ENCODE measurements around the gene ATP10B. TPM values are rescaled to one million over a fixed set of nuclear protein-coding genes. Genes with fewer than 3 reads are reported as not detected.
"Not testable (repeated sequence)": the region's sequence is repeated elsewhere in the genome, so short reads cannot be mapped to it uniquely, and the experiment has no call there.

ATP10B gene
- total and polyA plus RNA-seq, 2 donors: 0.22 to 3.4 TPM

GRCh38 chr5:160844177-160844576 is 7.8 kb downstream of the ATP10B start:
- WGBS: 80% methylated on average over 2 of the region's 2 CpGs
- no peak overlapping the region for H3K27ac ChIP-seq (ENCODE audit: low read depth)
- no peak for DNase-seq (ENCODE audit: extremely low spot score)
- no peaks in the 10 kb centered on the region for H3K4me1 ChIP-seq (ENCODE audit: insufficient read depth)
- H3K36me3 ChIP-seq (ENCODE audit: insufficient read depth): no peaks in the 10 kb centered on the region
- H3K4me3 ChIP-seq (ENCODE audit: low read depth, low read length): no peak overlapping the region

DNA sequence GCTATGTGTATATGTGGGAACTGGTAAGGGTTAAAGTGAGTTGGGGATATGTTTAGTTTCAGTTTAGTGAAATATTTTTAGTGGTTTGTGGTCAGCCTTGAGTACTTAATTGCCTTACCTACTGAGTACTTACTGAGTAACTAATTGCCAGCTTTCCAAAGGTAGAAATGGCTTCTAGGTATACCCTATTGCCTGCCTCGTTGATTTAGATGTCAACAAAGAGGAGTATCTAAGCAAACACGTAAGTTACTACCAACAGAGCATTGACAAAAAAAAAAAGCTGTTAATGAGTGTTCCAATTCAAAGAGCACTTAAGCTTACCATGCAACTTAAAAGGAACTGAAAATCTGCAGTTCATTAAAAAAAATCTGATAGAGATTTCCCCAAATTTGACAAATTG is 8.8 kb downstream of the ATP10B start:
- no peaks in the 10 kb centered on the region for H3K4me1 ChIP-seq (ENCODE audit: insufficient read depth)
- no peak overlapping the region for H3K27ac ChIP-seq (ENCODE audit: low read depth)
- 52% methylated on average over 2 of the region's 2 CpGs for WGBS
- H3K36me3 ChIP-seq (ENCODE audit: insufficient read depth): no peaks in the 10 kb centered on the region
- H3K4me3 ChIP-seq (ENCODE audit: low read depth, low read length): no peak overlapping the region
- DNase-seq (ENCODE audit: extremely low spot score): no peak

DNA sequence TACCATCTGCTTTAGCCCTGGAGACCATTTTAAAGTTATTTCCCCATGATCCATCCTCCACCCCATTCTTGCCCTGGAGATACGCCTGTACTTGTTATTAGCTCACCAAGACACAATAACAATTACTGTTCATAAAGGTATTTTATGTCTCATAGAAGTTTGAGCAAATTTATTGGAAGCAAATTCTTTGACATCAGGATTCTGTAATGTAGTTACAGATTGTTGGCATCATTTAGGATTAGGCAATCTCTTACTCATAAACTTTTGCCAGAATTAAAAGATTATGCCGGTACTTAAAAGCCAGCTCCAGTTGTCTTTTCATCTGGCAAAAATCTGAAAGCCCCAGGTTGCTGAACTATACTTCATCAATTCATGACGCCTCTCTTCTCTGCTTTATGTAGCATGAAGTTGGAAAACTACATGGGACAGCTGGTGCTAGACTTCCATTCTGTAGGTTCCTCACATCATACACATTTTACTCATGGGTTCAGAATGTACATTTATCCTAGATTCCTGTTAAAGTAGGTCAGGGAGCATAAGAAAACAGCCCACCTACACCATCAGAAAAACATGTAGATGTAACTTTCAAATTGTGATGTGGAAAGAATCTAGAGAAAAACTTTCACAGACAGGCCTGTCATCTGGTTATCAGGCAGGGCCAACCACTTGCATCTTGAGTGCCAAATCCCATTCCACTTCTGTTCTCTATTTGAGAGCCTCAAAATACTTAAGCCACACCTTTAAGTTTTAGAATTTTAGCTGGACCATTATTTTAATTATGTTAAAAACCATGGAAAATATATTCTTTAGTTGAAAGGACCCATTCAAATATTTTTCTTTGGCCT is 14.0 kb downstream of the ATP10B start:
- DNase-seq (ENCODE audit: extremely low spot score): no peak
- Histone ChIP-seq H3K36me3 (ENCODE audit: insufficient read depth) (no peaks in the 10 kb centered on the region), H3K4me1 (ENCODE audit: insufficient read depth) (no peaks in the 10 kb centered on the region), H3K27ac (ENCODE audit: low read depth) (no peak overlapping the region), H3K4me3 (ENCODE audit: low read depth, low read length) (no peak overlapping the region)
- WGBS: 50% methylated on average over 3 of the region's 3 CpGs

DNA sequence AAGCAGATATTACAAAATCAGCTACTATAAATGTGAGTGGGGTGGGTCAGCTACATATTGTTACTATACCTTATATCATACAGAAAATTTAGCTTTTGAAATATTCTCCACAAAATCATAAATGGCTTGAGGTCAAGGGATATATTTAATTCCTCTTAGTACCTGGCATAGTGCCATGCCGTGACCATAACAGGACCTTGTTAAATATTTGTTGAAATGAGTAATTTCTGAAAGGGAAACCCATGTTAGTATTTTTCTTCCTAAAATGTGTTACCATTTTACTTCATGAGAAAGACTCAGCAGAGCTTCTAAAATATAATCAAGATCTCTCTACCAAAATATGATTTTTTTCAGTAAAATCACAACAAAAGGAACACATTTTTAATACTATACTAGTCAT is 14.8 kb downstream of the ATP10B start:
- DNase-seq (ENCODE audit: extremely low spot score): no peak
- 1% methylated on average over 1 of the region's 1 CpG for WGBS

GRCh38 chr5:160835818-160836528 is 16.0 kb downstream of the ATP10B start:
- no peak for DNase-seq (ENCODE audit: extremely low spot score)
- no peaks in the 10 kb centered on the region for H3K4me1 ChIP-seq (ENCODE audit: insufficient read depth)
- no peak overlapping the region for H3K27ac ChIP-seq (ENCODE audit: low read depth)
- no peak overlapping the region for H3K4me3 ChIP-seq (ENCODE audit: low read depth, low read length)
- no peaks in the 10 kb centered on the region for H3K36me3 ChIP-seq (ENCODE audit: insufficient read depth)
- 43% methylated on average over 2 of the region's 2 CpGs for WGBS

More for the DNA sequence above, 14.8 kb downstream of the ATP10B start:
- Histone ChIP-seq H3K27ac (ENCODE audit: low read depth) (no peak overlapping the region), H3K36me3 (ENCODE audit: insufficient read depth) (no peaks in the 10 kb centered on the region), H3K4me3 (ENCODE audit: low read depth, low read length) (no peak overlapping the region), H3K4me1 (ENCODE audit: insufficient read depth) (no peaks in the 10 kb centered on the region)

DNA sequence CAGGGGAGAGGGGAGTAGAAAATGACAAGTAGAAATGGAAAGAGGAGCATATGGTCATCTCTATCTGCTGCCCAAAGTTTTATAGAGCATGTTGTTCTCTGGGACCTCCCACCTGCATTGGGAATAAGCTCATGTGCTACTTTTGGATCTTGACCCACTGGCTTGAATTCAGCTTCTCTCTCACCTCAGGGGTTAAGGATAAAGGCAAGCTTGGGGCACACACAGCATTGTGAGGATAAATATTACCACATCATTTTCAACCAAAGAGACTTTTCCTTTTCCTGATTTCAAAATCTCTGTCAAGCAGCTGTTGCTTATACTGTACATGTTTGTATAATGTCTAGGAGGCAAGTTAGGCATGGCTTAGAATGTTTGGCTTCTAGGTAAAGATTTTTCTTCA is 16.6 kb downstream of the ATP10B start:
- no peaks in the 10 kb centered on the region for H3K4me1 ChIP-seq (ENCODE audit: insufficient read depth)
- H3K27ac ChIP-seq (ENCODE audit: low read depth): no peak overlapping the region
- no peak for DNase-seq (ENCODE audit: extremely low spot score)
- no peak overlapping the region for H3K4me3 ChIP-seq (ENCODE audit: low read depth, low read length)
- H3K36me3 ChIP-seq (ENCODE audit: insufficient read depth): no peaks in the 10 kb centered on the region

- H3K36me3 ChIP-seq (ENCODE audit: insufficient read depth): no peaks in the 10 kb centered on the region
- 95% methylated on average over 2 of the region's 2 CpGs for WGBS
- no peaks in the 10 kb centered on the region for H3K4me1 ChIP-seq (ENCODE audit: insufficient read depth)
- H3K4me3 ChIP-seq (ENCODE audit: low read depth, low read length): no peak overlapping the region
- DNase-seq (ENCODE audit: extremely low spot score): no peak
- H3K27ac ChIP-seq (ENCODE audit: low read depth): no peak overlapping the region
Measured at GRCh38 chr5:160833806-160834205, 18.2 kb downstream of the ATP10B start.

DNA sequence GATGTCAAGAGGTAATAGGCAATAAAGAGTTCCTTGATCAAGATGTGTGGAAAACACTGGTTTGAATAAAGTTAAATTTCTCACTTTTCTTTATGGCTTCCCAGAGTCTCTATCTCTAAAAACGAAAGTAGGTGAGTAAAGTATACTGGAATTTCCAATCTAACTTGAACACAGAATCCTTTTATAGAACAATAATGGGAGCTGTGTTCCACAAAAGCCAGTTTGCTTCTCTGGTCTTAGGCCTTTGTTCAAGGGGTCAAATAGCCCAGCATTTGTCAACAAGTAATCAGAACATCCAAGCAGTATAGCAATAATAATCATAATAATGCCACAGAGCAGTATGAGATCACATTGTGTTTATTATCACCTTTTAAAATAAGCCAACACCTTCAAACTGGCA is 20.2 kb downstream of the ATP10B start:
- no peak overlapping the region for H3K27ac ChIP-seq (ENCODE audit: low read depth)
- no peak overlapping the region for H3K4me3 ChIP-seq (ENCODE audit: low read depth, low read length)
- no peak for DNase-seq (ENCODE audit: extremely low spot score)
- H3K4me1 ChIP-seq (ENCODE audit: insufficient read depth): no peaks in the 10 kb centered on the region
- no peaks in the 10 kb centered on the region for H3K36me3 ChIP-seq (ENCODE audit: insufficient read depth)
- 60% methylated on average over 1 of the region's 1 CpG for WGBS

DNA sequence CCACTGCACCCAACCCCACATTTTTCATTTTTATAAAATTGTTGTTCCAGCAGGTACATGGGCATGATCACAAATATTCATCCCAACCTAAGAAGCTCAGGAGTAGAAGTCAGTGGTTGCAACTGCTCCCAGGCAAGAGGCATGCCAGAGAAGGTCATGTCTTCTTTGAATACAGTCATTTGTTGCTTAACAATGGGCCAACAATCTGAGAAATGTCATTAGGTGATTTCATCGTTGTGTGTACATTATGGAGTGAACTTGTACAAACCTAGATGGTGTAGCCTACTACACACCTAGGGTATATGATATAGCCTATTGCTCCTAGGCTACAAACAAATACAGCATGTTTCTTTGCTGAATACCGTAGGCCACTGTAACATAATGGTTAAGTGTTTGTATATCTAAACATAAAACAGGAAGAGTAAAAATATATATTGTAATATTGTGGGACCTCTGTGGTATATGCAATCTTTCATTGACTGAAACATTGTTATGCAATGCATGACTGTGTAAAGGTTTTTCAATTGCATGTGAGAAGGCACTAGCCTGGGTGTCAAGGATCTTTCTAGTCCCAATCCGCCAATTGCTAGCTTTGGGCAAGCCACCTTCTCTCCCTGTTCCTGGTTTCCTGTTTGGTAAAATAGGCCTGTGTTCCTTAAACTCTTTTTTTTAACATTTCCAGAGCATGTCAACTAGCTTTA is 27.6 kb downstream of the ATP10B start:
- no peaks in the 10 kb centered on the region for H3K4me1 ChIP-seq (ENCODE audit: insufficient read depth)

GRCh38 chr5:160812996-160813395 is 39.0 kb downstream of the ATP10B start:
- WGBS: 94% methylated on average over 12 of the region's 12 CpGs
- not testable (repeated sequence) for H3K36me3 ChIP-seq (ENCODE audit: insufficient read depth); H3K27ac ChIP-seq (ENCODE audit: low read depth); H3K4me1 ChIP-seq (ENCODE audit: insufficient read depth); DNase-seq (ENCODE audit: extremely low spot score); H3K4me3 ChIP-seq (ENCODE audit: low read depth, low read length)

More for the DNA sequence above, 27.6 kb downstream of the ATP10B start:
- Histone ChIP-seq H3K36me3 (ENCODE audit: insufficient read depth) (no peaks in the 10 kb centered on the region), H3K4me3 (ENCODE audit: low read depth, low read length) (no peak overlapping the region), H3K27ac (ENCODE audit: low read depth) (no peak overlapping the region)
- no peak for DNase-seq (ENCODE audit: extremely low spot score)
- 91% methylated on average over 3 of the region's 3 CpGs for WGBS

- no peak for DNase-seq (ENCODE audit: extremely low spot score)
- no peaks in the 10 kb centered on the region for H3K4me1 ChIP-seq (ENCODE audit: insufficient read depth)
- WGBS: 70% methylated on average over 6 of the region's 6 CpGs
- H3K4me3 ChIP-seq (ENCODE audit: low read depth, low read length): no peak overlapping the region
- no peaks in the 10 kb centered on the region for H3K36me3 ChIP-seq (ENCODE audit: insufficient read depth)
- H3K27ac ChIP-seq (ENCODE audit: low read depth): no peak overlapping the region
Measured at GRCh38 chr5:160805376-160805775, 46.6 kb downstream of the ATP10B start.

DNA sequence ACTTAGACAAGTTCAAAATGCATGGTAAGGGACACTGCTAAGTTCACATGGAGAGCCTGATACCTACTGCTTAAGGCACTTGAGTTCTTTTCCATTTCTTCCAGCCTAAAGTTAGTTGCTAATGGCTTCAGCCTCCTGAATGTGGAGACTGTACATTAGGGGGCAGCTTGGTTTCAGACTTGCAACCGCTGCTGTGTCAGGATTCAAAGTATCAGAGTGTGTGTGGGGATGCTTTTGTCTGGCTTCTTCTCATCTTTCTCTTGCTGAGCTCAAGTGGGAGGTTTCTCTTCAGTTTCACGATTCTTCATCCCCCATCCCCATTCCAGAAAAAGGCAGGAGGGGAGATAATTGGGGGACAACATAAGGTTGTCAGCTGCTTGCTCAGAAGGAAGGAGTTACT is 49.4 kb downstream of the ATP10B start:
- H3K27ac ChIP-seq (ENCODE audit: low read depth): no peak overlapping the region
- DNase-seq (ENCODE audit: extremely low spot score): no peak
- no peaks in the 10 kb centered on the region for H3K4me1 ChIP-seq (ENCODE audit: insufficient read depth)
- H3K4me3 ChIP-seq (ENCODE audit: low read depth, low read length): no peak overlapping the region
- no peaks in the 10 kb centered on the region for H3K36me3 ChIP-seq (ENCODE audit: insufficient read depth)
- 53% methylated on average over 2 of the region's 2 CpGs for WGBS

- Histone ChIP-seq H3K4me1 (ENCODE audit: insufficient read depth) (no peaks in the 10 kb centered on the region), H3K4me3 (ENCODE audit: low read depth, low read length) (no peak overlapping the region), H3K27ac (ENCODE audit: low read depth) (no peak overlapping the region), H3K36me3 (ENCODE audit: insufficient read depth) (no peaks in the 10 kb centered on the region)
- WGBS: 30% methylated on average over 4 of the region's 4 CpGs
- no peak for DNase-seq (ENCODE audit: extremely low spot score)
Measured at GRCh38 chr5:160800375-160801275, 51.4 kb downstream of the ATP10B start.

All from urinary bladder (tissue), 4 donors.